Stimulated activated memory B cell treated with anti-CD40 and anti-IgM and Interleukin-4, amounts not matched to agents 10 μg/mL and 1 μg/mL and 100 μg/mL, for 72 hours (primary cell): Measurements from ENCODE around the gene PYY.
"Not testable (repeated sequence)": the region's sequence is repeated elsewhere in the genome, so short reads cannot be mapped to it uniquely, and the experiment has no call there.

ENCODE experiments used
- ATAC-seq: fragments of 150-1000 bp; cut with Tn5 transposase; 2 replicates; pipeline ENCODE4 v1.10.0; 2021
- H3K27ac Mint-ChIP-seq: one replicate; pipeline ENCODE4 v1.8.0; 2022; ENCODE audit warnings: mild to moderate bottlenecking, mixed read lengths
- H3K27me3 Mint-ChIP-seq: one replicate; pipeline ENCODE4 v1.8.0; 2022; ENCODE audit warnings: mixed read lengths
- H3K36me3 Mint-ChIP-seq: one replicate; pipeline ENCODE4 v1.8.0; 2022; ENCODE audit warnings: mixed read lengths
- H3K4me1 Mint-ChIP-seq: one replicate; pipeline ENCODE4 v1.8.0; 2022; ENCODE audit warnings: mixed read lengths
- H3K4me3 Mint-ChIP-seq: one replicate; pipeline ENCODE4 v1.8.0; 2022; ENCODE audit warnings: mild to moderate bottlenecking, moderate library complexity, mixed read lengths
- H3K9me3 Mint-ChIP-seq: one replicate; pipeline ENCODE4 v1.8.0; 2022; ENCODE audit warnings: mixed read lengths

Gene PYY

GRCh38 chr17:43984521-43984920 lies 30.8 kb upstream of the PYY start:
- ATAC-seq: no peak
- H3K4me1 Mint-ChIP-seq: no peaks in the 10 kb centered on the region
- H3K36me3 Mint-ChIP-seq: no peaks in the 10 kb centered on the region
- peaks cover 74% of the 10 kb centered on the region for H3K27me3 Mint-ChIP-seq
- no peak overlapping the region for H3K4me3 Mint-ChIP-seq
- H3K27ac Mint-ChIP-seq: no peak overlapping the region
- no peaks in the 10 kb centered on the region for H3K9me3 Mint-ChIP-seq

- Mint-ChIP-seq H3K4me1 (no peaks in the 10 kb centered on the region), H3K36me3 (no peaks in the 10 kb centered on the region)
Observed at GRCh38 chr17:43983515-43984411, 30.0 kb upstream of the PYY start.

GRCh38 chr17:43983196-43983514 lies 29.4 kb upstream of the PYY start:
- ATAC-seq: no peak
- no peaks in the 10 kb centered on the region for H3K4me1 Mint-ChIP-seq
- H3K27ac Mint-ChIP-seq: no peak overlapping the region
- no peaks in the 10 kb centered on the region for H3K9me3 Mint-ChIP-seq
- H3K27me3 Mint-ChIP-seq: peaks cover 76% of the 10 kb centered on the region
- no peaks in the 10 kb centered on the region for H3K36me3 Mint-ChIP-seq
- H3K4me3 Mint-ChIP-seq: no peak overlapping the region

More at GRCh38 chr17:43983515-43984411, 30.0 kb upstream of the PYY start:
- Mint-ChIP-seq H3K4me3 (peak overlapping the region; percentile 47), H3K27me3 (peaks cover 76% of the 10 kb centered on the region), H3K27ac (no peak overlapping the region), H3K9me3 (no peaks in the 10 kb centered on the region)
- ATAC-seq: peak; percentile 20

DNA sequence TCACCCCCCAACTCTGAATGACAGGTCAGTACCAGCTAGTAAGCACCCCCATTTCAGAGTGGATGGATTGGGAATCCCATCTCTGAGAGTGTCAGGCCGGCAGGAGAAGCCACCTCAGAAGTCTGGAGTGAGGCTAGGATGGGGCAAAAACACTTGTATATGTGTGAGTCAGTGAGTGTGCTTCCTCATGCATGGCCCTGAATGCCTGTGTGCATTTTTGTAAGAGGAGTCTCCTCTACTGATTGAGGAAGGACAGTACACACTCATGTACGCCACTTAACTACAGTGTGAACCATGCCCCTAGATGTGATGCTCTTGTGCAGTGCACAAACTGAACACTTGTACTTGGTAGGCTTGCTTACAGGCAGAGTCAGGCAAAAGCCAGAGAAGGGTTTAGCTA lies 28.4 kb upstream of the PYY start:
- ATAC-seq: no peak
- H3K27ac Mint-ChIP-seq: no peak overlapping the region
- no peak overlapping the region for H3K4me3 Mint-ChIP-seq
- no peaks in the 10 kb centered on the region for H3K36me3 Mint-ChIP-seq
- H3K4me1 Mint-ChIP-seq: no peaks in the 10 kb centered on the region
- H3K9me3 Mint-ChIP-seq: no peaks in the 10 kb centered on the region
- H3K27me3 Mint-ChIP-seq: peaks cover 74% of the 10 kb centered on the region

- no peak overlapping the region for H3K4me3 Mint-ChIP-seq
- peaks cover 49% of the 10 kb centered on the region for H3K27me3 Mint-ChIP-seq
Observed at GRCh38 chr17:43979671-43980070, 25.9 kb upstream of the PYY start.

GRCh38 chr17:43979011-43979410 lies 25.3 kb upstream of the PYY start:
- no peak overlapping the region for H3K27ac Mint-ChIP-seq
- H3K27me3 Mint-ChIP-seq: peaks cover 49% of the 10 kb centered on the region
- no peaks in the 10 kb centered on the region for H3K36me3 Mint-ChIP-seq
- no peak for ATAC-seq
- no peaks in the 10 kb centered on the region for H3K4me1 Mint-ChIP-seq
- H3K9me3 Mint-ChIP-seq: no peaks in the 10 kb centered on the region
- no peak overlapping the region for H3K4me3 Mint-ChIP-seq

More at GRCh38 chr17:43979671-43980070, 25.9 kb upstream of the PYY start:
- H3K36me3 Mint-ChIP-seq: no peaks in the 10 kb centered on the region
- ATAC-seq: no peak
- no peak overlapping the region for H3K27ac Mint-ChIP-seq
- H3K4me1 Mint-ChIP-seq: no peaks in the 10 kb centered on the region
- no peaks in the 10 kb centered on the region for H3K9me3 Mint-ChIP-seq

GRCh38 chr17:43978078-43978477 lies 24.3 kb upstream of the PYY start:
- Mint-ChIP-seq H3K27ac (no peak overlapping the region), H3K4me3 (no peak overlapping the region), H3K4me1 (no peaks in the 10 kb centered on the region), H3K27me3 (peaks cover 48% of the 10 kb centered on the region), H3K36me3 (no peaks in the 10 kb centered on the region), H3K9me3 (no peaks in the 10 kb centered on the region)
- ATAC-seq: no peak

DNA sequence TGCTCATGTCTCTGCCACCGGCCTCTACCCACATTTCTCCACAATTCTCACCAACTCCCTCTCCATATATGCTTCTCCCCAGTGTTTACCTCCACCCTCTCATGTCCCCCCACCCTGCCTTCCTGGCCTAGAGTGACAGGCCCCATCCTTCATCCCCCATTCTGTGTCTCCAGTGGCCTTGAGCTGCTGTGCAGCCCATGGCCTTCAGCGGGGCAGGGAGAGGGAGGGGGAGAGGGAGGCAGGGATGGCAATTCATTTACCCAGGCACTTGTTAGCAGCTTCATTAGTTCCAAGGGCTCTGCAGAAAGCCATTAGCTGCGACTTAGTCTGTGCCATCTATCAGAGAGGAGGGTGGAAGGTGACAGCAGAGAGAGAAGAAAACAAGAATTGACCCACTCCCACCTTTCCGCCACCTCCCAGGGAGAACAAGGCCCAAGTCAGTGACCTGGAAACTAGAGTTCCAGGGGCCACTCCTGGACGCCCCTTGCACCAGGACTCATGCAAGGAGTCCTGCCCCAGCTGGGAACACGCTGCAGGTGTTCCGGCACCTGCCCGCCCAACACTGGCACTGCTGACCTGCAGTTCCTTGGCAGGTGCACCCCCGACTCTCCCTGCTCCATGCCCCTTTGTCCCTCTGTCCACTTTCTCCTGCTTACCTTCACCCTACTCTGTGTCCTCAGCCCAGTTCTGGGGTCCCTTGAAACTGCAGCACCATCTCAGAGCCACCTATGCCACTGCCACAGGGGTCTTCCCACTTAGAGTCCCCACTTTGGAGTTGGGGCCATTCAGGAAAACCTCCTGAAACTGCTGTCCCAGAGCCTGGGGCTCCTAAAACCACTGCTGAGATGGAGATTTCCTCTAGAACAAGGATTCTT lies 23.5 kb upstream of the PYY start:
- Mint-ChIP-seq H3K36me3 (no peaks in the 10 kb centered on the region), H3K27me3 (peaks cover 39% of the 10 kb centered on the region), H3K4me3 (no peak overlapping the region), H3K9me3 (no peaks in the 10 kb centered on the region), H3K27ac (no peak overlapping the region), H3K4me1 (no peaks in the 10 kb centered on the region)
- ATAC-seq: no peak

DNA sequence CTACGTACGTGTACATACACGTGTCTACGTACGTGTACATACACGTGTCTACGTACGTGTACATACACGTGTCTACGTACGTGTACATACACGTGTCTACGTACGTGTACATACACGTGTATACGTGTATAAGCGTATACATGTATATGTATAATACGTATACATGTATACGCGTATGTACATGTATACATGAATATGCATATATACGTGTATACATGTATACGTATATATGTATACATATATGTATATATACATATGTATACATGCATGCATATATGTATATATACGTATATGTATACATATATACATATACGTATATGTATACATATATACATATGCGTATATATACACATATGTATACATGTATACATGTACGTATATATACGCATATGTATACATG lies 22.2 kb upstream of the PYY start:
- Mint-ChIP-seq H3K36me3 (no peaks in the 10 kb centered on the region), H3K4me1 (no peaks in the 10 kb centered on the region), H3K27ac (no peak overlapping the region), H3K4me3 (no peak overlapping the region), H3K27me3 (peaks cover 38% of the 10 kb centered on the region), H3K9me3 (no peaks in the 10 kb centered on the region)
- no peak for ATAC-seq

DNA sequence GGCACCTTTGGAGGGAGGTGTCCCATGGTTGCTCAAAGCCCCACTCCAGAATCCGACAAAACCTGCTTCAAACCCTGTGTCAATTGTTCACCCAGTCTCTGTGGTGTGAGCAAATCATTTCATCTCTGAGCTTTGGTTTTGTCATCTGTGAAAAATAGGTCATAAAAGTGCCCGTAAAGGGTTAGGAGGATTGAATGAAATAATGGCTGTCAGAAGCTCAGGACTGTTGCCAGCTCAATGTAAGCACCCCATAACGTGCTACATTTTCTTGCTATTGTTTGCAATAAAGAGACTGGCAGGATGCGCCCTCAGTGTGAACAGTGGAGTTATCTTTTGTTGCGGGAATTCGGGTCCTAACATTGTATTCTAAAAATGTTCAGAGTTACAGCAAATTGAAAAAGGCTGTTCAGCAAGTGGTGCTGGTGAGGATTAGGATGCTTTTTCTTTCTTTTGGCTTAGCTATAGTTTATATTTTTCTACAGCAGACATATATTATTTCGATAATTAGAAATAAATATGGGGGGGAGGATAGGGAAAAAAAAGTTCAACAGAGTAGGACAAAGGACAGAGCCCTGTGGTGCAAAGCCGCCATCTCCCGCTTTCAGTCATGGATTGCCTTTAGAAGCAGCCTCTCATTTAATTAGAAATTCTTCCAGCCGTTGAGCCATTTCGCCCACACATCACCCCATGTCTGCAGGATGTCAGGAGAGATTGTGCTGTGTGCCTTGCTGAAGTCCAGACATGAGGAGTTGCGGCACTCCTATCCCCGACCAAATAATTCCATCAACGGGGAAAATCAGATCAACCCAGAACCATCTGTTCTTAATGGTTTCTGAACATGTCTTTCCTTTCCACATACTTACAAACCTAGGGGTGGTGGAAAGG lies 20.9 kb upstream of the PYY start:
- no peak for ATAC-seq
- H3K27ac Mint-ChIP-seq: no peak overlapping the region
- peaks cover 38% of the 10 kb centered on the region for H3K27me3 Mint-ChIP-seq
- no peaks in the 10 kb centered on the region for H3K4me1 Mint-ChIP-seq
- no peaks in the 10 kb centered on the region for H3K9me3 Mint-ChIP-seq
- no peaks in the 10 kb centered on the region for H3K36me3 Mint-ChIP-seq
- H3K4me3 Mint-ChIP-seq: no peak overlapping the region

DNA sequence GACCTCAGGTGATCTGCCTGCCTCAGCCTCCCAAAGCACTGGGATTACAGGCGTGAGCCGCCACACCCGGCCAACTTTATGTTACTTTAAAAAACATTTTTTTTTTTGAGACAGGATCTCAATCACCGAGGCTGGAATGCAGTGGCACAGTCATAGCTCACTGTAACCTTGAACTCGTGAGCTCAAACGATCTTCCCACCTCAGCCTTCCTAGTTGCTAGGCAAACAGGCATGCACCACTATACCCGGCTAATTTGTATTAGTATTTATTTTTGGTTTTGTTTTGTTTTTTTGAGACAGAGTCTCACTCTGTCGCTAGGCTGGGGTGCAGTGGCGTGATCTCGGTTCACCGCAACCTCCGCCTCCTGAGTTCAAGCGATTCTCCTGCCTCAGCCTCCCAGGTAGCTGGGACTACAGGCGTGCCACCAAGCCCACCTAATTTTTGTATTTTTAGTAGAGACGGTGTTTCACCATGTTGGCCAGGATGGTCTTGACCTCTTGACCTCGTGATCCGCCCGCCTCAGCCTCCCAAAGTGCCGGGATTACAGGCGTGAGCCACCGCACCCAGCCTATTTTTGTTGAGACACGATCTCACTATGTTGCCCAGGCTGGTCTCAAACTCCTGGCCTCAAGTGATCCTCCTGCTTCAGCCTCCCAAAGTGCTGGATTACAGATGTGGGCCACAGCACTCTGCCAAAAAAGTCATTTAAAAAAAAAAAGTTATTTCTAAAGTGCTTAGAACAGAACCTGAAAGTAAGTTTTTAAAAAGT lies 18.9 kb upstream of the PYY start:
- H3K9me3 Mint-ChIP-seq, H3K4me3 Mint-ChIP-seq, ATAC-seq, H3K4me1 Mint-ChIP-seq, H3K36me3 Mint-ChIP-seq, H3K27ac Mint-ChIP-seq: not testable (repeated sequence)
- peaks cover 33% of the 10 kb centered on the region for H3K27me3 Mint-ChIP-seq

DNA sequence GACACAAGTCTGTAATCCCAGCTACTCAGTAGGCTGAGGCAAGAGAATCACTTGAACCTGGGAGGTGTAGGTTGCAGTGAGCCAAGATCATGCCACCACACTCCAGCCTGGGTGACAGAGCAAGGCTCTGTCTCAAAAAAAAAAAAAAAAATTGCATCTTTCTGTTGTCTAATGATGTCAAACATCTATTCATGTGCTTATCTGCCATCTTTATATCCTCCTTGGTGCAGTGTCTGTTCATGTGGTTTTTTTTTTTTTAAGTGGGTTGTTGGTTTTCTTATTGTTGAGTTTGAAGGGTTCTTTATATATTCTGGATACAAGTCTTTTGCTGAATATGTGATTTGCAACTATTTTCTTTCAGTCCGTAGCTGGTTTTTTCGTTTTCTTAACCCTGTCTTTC lies 17.7 kb upstream of the PYY start:
- not testable (repeated sequence) for H3K4me1 Mint-ChIP-seq, H3K36me3 Mint-ChIP-seq, H3K9me3 Mint-ChIP-seq, H3K27ac Mint-ChIP-seq, ATAC-seq, H3K4me3 Mint-ChIP-seq
- peaks cover 43% of the 10 kb centered on the region for H3K27me3 Mint-ChIP-seq

DNA sequence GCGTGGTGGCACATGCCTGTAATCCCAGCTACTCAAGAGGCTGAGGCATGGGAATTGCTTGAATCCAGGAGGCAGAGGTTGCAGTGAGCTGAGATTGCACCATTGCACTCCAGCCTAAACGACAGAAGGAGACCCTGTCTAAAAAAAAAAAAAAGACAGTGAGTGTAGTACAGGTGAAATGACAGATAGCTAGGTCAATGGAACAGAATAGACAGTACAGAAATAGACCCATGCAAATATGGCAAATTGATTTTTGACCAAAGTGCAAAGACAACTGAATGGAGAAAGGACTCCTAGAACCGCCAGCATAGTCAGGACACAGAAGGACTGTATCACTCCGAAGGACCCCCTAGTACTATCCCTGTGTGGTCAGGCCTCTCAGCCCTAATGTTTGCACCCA lies 16.6 kb upstream of the PYY start:
- H3K9me3 Mint-ChIP-seq: no peaks in the 10 kb centered on the region
- no peaks in the 10 kb centered on the region for H3K4me1 Mint-ChIP-seq
- peaks cover 53% of the 10 kb centered on the region for H3K27me3 Mint-ChIP-seq
- H3K36me3 Mint-ChIP-seq: no peaks in the 10 kb centered on the region
- H3K4me3 Mint-ChIP-seq: no peak overlapping the region
- no peak for ATAC-seq
- no peak overlapping the region for H3K27ac Mint-ChIP-seq

DNA sequence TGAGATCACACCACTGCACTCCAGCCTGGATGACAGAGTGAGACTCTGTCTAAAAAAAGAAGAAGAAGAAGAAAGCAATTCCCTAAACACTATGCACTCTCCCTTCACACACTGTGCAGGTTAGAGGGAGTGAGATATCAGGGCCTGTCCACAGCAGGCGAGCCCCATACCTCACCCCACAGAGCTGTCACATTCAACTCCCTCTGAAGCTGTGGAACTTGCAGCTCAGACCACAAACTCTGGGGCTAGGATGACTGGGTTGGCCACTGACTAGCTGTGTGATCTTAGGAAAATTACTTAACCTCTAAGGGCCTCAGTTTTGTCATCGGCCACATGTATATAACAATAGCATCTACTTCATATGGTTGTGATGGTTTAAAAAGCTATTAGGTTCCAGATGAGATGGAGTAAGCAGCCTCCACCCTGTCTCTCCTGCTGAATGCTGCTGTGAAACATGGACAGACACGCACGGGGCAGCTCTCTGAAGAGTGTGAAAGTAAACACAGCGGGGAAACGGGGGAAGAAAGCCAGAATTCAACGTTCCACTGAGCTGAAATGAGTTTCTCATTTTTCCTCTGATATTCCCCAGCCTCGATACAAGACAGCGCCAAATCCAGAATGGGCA lies 13.6 kb upstream of the PYY start:
- Mint-ChIP-seq H3K9me3 (no peaks in the 10 kb centered on the region), H3K27ac (no peak overlapping the region), H3K27me3 (peaks cover 71% of the 10 kb centered on the region), H3K4me3 (no peak overlapping the region), H3K4me1 (peaks cover 7% of the 10 kb centered on the region), H3K36me3 (no peaks in the 10 kb centered on the region)
- ATAC-seq: no peak
